DMS114 treated with DMSO at 0.1 percent for 48 hours (cell line): ENCODE results near the gene SH3BGRL3.
"Not testable (repeated sequence)": the region's sequence is repeated elsewhere in the genome, so short reads cannot be mapped to it uniquely, and the experiment has no call there.

Experiments
- DNase-seq: peaks from one replicate; lab custom pipeline; 2025; ENCODE audit not compliant: unreplicated experiment; lab: John Stamatoyannopoulos, UW

Gene SH3BGRL3

GRCh38 chr1:26315874-26316850 is 36.3 kb downstream of the SH3BGRL3 start:
- no peak for DNase-seq

GRCh38 chr1:26317146-26317545 is 37.3 kb downstream of the SH3BGRL3 start:
- no peak for DNase-seq

- DNase-seq, result no peak
Measured at GRCh38 chr1:26317612-26318337, 37.9 kb downstream of the SH3BGRL3 start, which contains the start of gene CD52. CD52 (plus strand) TSS chr1:26317958; CDS start chr1:26318018, 60 bp downstream.

GRCh38 chr1:26318338-26319064 is 38.6 kb downstream of the SH3BGRL3 start:
- DNase-seq, result no peak

DNA sequence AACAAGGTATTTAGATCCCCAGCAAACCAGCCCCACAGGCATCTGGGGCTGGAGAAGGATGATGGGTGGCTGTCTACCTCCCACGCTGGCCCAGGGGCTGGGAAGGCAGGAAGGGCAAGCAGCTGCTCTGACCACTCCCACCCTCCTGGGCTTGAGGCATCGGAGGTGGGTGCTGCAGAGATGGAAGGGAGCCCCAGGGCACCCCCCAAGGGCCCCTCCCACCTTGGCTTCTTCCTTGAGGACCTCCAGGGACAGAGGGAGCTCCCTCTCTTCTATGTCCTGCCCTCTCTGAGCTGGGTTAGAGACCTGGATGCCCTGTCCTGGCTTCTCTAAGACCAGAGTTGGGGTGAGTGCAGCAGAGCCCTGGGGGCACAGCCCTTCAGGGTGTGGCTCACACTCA is 41.0 kb downstream of the SH3BGRL3 start:
- no peak for DNase-seq

- DNase-seq, result peak; percentile 66
Measured at GRCh38 chr1:26321315-26322041, 41.6 kb downstream of the SH3BGRL3 start.

DNA sequence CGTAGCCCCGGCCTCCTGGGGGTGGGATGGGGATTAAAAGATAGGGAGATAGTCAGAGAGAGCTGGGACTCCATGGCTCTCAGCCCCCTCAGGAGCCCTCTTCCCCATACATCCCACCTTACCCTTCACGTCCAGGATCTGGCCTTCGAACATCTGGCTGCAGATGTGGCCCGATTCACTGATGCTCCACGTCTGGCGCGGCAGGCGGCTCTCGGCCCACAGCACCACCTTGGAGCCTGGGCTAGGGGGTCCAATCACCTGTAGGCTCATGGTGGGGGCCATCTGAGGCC is 42.1 kb downstream of the SH3BGRL3 start:
- DNase-seq, result no peak

DNA sequence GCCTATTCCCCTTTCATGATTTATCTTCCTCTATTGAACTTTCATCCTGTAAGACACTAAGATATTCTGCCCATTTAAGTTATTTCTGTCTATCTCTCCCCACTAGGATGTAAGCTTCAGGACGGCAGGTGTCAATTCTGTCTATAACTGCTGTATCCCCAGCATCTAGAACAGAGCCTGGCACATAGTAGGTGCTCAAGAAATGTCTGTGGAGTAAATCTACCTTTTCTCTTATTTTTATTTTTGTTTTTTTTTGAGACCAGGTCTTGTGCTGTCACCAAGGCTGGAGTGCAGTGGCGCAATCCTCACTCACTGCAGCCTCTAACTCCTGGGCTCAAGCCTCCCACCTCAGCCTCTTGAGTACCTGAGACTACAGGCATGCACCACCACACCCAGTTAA is 43.5 kb downstream of the SH3BGRL3 start:
- no peak for DNase-seq

DNA sequence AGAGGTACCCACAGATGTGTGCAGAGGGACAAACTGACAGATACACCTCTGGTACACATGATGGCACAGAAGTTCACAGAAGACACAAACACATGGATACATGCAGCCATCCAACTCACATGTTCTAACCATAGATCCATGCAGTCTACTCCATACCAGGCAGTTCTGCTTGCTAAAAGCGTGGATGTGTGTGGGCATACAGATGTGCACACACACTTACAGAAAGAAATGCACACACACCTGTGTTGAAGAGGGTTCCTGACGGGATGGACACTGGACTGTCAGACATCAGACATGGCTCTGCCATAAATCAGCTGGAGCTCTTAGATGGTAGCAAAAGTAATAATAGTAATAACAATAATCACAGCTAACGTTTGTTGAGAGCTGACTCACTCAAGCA is 44.7 kb downstream of the SH3BGRL3 start:
- no peak for DNase-seq

GRCh38 chr1:26327956-26328362 is 48.1 kb downstream of the SH3BGRL3 start:
- no peak for DNase-seq

- no peak for DNase-seq
Measured at GRCh38 chr1:26328597-26328996, 48.7 kb downstream of the SH3BGRL3 start.

DNA sequence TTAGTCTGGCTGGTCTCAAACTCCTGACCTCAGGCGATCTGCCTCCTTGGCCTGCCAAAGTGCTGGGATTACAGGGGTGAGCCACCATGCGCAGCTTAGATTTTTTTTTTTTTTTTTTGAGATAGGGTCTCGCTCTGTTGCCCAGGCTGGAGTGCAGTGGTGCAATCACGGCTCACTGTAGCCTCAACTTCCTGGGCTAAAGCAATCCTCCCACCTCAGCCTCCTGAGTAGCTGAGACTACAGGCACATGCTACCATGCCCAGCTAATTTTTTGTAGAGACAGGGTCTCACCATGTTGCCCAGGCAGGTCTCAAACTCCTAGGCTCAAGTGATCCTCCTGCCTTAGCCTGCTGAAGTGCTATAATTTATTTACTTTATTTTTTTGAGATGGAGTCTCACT is 49.5 kb downstream of the SH3BGRL3 start:
- DNase-seq, result not testable (repeated sequence)

DNA sequence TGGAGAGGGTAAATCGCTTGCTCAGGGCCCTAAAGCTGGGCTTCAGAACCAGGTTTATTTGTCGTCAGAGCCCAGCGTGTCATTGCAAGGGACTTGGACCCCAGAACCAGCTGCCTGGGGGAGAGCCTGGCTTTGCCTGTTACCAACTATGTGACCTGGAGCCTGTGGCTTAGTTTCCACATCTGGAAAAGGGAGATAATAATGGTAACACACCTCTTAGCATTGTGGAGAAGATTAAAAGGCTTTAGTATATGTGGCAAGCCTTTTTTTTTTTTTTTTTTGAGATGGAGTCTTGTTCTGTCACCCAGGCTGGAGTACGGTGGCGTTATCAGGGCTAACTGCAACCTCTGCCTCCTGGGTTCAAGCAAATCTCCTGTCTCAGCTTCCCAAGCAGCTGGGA is 50.4 kb downstream of the SH3BGRL3 start:
- DNase-seq, result no peak
